Activated CD4-positive, alpha-beta T cell treated with anti-CD3 and anti-CD28 coated beads for 36 hours (primary cell): ENCODE data around the gene RBMS1. TPM values are rescaled to one million over a fixed set of nuclear protein-coding genes. Genes with fewer than 3 reads are reported as not detected.

ENCODE experiments used
- ATAC-seq: fragments of 200-7000 bp; cut with Tn5 transposase; one replicate; pipeline ENCODE4 v1.10.0; 2021; ENCODE audit warnings: mild to moderate bottlenecking, moderate library complexity
- CTCF ChIA-PET: fragments of 350-600 bp; sonication (Branson Sonifier 250); formaldehyde crosslinking; loops from one replicate; lab custom pipeline; 2021; ENCODE audit warnings: antibody characterized with exemption; lab: Charles Lee
- POLR2A ChIA-PET: fragments of 350-600 bp; sonication (Branson Sonifier 250); formaldehyde crosslinking; loops from one replicate; lab custom pipeline; 2021; ENCODE audit warnings: antibody characterized with exemption, inconsistent platforms; lab: Charles Lee
- DNase-seq: peaks from one replicate; pipeline ENCODE4 v3.0.0-alpha.2; 2020
- H3K27ac Mint-ChIP-seq: one replicate; pipeline ENCODE4 v1.8.0; 2021; ENCODE audit warnings: mixed read lengths
- H3K27me3 Mint-ChIP-seq: one replicate; pipeline ENCODE4 v1.8.0; 2021; ENCODE audit warnings: mixed read lengths
- H3K36me3 Mint-ChIP-seq: one replicate; pipeline ENCODE4 v1.8.0; 2021; ENCODE audit warnings: low read depth, mixed read lengths
- H3K4me1 Mint-ChIP-seq: one replicate; pipeline ENCODE4 v1.8.0; 2021; ENCODE audit warnings: mixed read lengths
- H3K4me3 Mint-ChIP-seq: one replicate; pipeline ENCODE4 v1.8.0; 2021; ENCODE audit warnings: mild to moderate bottlenecking, moderate library complexity, mixed read lengths
- H3K9me3 Mint-ChIP-seq: one replicate; pipeline ENCODE4 v1.8.0; 2021; ENCODE audit warnings: low read depth, mixed read lengths
- intact Hi-C, 2 experiments: fragments of 100-400 bp; cut with DNase I in 1 of 2; cut with micrococcal nuclease in 1 of 2; formaldehyde crosslinking; loops; one replicate each; pipeline versions ENCODE4 v1.14.2 to v1.15.1; 2022 to 2024; cut with DNase I, micrococcal nuclease
- total RNA-seq, 2 experiments: library from RNA; stranded (reverse); gene quantifications; one replicate each; pipeline ENCODE4 v1.2.3, GENCODE V29; 2021

The RBMS1 gene
- total RNA-seq, 2 experiments from 2014 or later, result 39.3 to 47.7 TPM

DNA sequence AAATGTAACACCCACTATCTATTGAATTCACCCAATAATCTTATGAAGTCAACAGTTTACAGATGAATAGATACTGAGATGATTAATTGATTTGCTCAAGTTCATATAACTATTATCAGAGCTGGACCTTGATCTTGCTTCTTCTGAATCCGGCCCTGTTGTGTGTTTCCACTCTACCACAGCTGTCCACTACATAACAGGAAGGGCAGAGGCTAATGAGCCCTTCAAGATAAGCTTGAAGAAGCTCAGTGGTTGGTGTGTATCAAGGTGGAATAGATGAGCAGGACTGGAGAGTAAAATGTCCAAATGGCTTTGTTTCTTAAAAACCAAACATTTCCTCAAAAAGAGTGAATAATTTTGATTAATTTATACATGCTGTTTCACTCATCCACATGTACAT is 237.1 kb downstream of the RBMS1 start:
- Mint-ChIP-seq H3K4me3 (no peak overlapping the region), H3K27ac (no peak overlapping the region), H3K9me3 (no peaks in the 10 kb centered on the region), H3K36me3 (no peaks in the 10 kb centered on the region), H3K4me1 (no peaks in the 10 kb centered on the region), H3K27me3 (no peaks in the 10 kb centered on the region)
- no peak for DNase-seq
- POLR2A ChIA-PET, result no interaction called here
- intact Hi-C loops, result no loop called here
- CTCF ChIA-PET, result interaction anchor here (2.3 kb wide), 1 partner anchor 8 kb away, joined by 8 read pairs; no protein-coding TSS in a partner anchor
- ATAC-seq, result no peak

DNA sequence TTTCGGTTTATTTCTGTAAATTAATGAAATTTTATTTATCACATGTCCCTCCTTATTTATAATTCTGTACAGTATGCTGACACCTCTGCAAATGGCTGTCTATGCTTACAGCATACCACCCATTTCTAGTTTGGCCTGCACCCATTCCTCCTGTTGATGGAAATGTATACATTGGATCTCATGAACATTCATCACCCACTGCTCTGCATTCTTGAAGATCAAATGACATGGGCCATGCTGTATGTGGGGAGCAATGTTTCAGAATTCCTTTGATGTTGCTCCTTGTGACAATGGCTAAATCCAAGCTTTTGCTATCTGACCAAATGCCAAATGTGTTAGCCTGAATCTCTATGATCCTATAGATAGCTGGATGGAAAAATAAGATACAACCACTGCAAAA is 238.2 kb downstream of the RBMS1 start:
- Mint-ChIP-seq H3K4me3 (no peak overlapping the region), H3K4me1 (no peaks in the 10 kb centered on the region), H3K36me3 (no peaks in the 10 kb centered on the region), H3K27ac (no peak overlapping the region), H3K27me3 (no peaks in the 10 kb centered on the region), H3K9me3 (no peaks in the 10 kb centered on the region)
- intact Hi-C loops, result no loop called here
- no peak for DNase-seq
- POLR2A ChIA-PET, result interaction anchor here (0.8 kb wide), 1 partner anchor 233 kb away, joined by 3 read pairs; no protein-coding TSS in a partner anchor
- CTCF ChIA-PET, result interaction anchor here (1.0 to 1.6 kb wide), 3 partner anchors 14 to 146 kb away, joined by 3 to 5 read pairs (median 4); no protein-coding TSS in a partner anchor
- ATAC-seq, result no peak

DNA sequence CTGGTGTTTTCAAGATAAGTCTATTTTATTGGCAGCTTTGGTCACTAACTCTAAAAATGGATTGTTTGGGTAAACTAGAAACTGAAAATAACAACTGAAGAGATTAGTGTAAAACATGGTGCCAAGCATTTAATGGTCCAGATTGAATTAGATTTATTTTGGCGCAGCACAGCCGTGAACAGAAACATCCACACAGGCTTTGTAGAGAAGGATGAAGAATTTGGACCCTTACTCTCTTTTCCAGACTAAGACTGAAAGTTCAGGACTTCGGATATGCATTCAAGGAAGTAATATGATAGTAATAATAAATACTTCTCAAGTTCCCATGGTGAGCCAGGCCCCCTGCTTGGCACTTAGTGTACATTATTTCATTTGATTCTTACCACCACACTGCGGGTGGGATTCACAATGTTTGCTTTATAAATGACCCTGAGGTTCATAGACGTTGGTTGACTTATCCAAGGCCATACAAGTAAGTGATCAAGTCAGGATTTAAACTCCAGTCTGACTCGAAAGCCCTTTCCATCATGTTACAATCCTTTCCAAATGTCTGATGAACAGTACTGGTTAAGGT is 239.3 kb downstream of the RBMS1 start:
- ChIA-PET CTCF (interaction anchor here (1.0 to 1.6 kb wide), 2 partner anchors 66 to 145 kb away, joined by 3 to 5 read pairs; no protein-coding TSS in a partner anchor), POLR2A (no interaction called here)
- ATAC-seq (no peak), DNase-seq (no peak)
- Mint-ChIP-seq H3K4me1 (no peaks in the 10 kb centered on the region), H3K9me3 (no peaks in the 10 kb centered on the region), H3K27me3 (no peaks in the 10 kb centered on the region), H3K36me3 (no peaks in the 10 kb centered on the region), H3K4me3 (no peak overlapping the region), H3K27ac (no peak overlapping the region)
- intact Hi-C loops, result loop anchor here in 1 of 2 experiments (5.0 kb wide), 1 partner anchor 808 kb away; no protein-coding TSS in a partner anchor

DNA sequence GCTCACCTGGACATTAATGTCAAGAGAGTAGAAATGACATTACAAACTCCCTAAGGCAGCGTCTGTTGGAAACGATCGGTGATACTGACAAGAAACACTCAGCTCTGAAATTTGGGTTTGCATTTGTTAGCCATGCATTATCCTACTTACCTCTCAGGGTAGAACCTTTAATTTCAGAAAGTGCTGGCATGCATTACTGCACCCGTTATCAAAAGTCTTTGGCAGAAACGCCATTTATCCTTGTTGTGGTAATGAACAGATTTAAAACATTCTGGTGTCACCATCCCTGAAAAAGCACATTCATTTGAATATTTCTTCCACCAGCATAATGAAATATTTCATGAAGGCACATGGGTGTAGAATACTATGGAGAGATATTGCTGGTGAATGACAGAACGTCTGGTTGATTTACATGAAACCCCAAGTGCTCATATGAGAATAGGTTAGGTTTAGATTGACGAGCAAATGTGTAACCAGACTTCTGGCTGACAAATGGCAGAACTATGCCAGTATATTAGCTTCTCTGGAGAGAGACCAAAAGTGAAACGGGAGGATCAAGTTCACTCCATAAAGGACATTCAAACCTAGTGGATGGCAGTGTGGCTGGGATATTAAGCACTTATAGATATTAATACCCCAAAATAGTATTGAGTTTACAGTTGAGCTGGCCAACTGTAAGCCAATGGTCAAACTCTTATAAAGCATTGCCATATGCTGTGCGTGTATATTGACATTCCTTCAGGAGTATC is 240.0 kb downstream of the RBMS1 start:
- POLR2A ChIA-PET, result no interaction called here
- no peaks in the 10 kb centered on the region for H3K9me3 Mint-ChIP-seq

DNA sequence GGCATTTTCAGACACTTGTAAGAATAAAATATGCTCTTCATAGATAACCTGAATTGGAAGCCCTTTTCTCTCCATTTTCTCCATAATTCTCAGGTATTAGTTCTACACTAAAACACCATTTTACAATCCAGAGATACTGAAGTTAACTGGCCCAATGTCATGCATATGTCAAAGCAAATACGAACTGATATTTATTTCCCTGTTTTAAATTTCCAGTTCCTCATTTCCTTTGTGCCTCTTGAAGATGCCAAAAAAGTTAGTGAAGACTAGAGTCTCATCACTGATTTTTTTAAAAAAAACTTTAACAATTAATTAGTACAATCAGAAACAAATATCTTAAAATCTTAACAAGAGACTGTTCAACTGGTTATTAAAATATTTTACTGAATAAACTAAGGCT is 240.7 kb downstream of the RBMS1 start:
- ATAC-seq (no peak), DNase-seq (no peak)
- no peak overlapping the region for H3K27ac Mint-ChIP-seq
- ChIA-PET CTCF (interaction anchor here (0.7 to 2.5 kb wide), 13 partner anchors 8 to 970 kb away, joined by 3 to 14 read pairs (median 4); no protein-coding TSS in a partner anchor), POLR2A (no interaction called here)
- H3K4me1 Mint-ChIP-seq, result no peaks in the 10 kb centered on the region
- no peak overlapping the region for H3K4me3 Mint-ChIP-seq
- H3K27me3 Mint-ChIP-seq, result no peaks in the 10 kb centered on the region
- no peaks in the 10 kb centered on the region for H3K36me3 Mint-ChIP-seq
- intact Hi-C loops, result loop anchor here (1.0 to 5.0 kb wide), 4 partner anchors 666 to 809 kb away; no protein-coding TSS in a partner anchor
- H3K9me3 Mint-ChIP-seq, result no peaks in the 10 kb centered on the region

More for the DNA sequence above, 240.0 kb downstream of the RBMS1 start:
- H3K4me1 Mint-ChIP-seq, result no peaks in the 10 kb centered on the region
- no peak for ATAC-seq
- H3K27ac Mint-ChIP-seq, result no peak overlapping the region
- H3K36me3 Mint-ChIP-seq, result no peaks in the 10 kb centered on the region
- no peak for DNase-seq
- H3K4me3 Mint-ChIP-seq, result no peak overlapping the region
- intact Hi-C loops, result loop anchor here in 1 of 2 experiments (2.0 to 5.0 kb wide), 2 partner anchors 665 to 809 kb away; no protein-coding TSS in a partner anchor
- H3K27me3 Mint-ChIP-seq, result no peaks in the 10 kb centered on the region
- CTCF ChIA-PET, result interaction anchor here (1.6 to 2.4 kb wide), 3 partner anchors 13 to 811 kb away, joined by 4 to 10 read pairs (median 6); no protein-coding TSS in a partner anchor

DNA sequence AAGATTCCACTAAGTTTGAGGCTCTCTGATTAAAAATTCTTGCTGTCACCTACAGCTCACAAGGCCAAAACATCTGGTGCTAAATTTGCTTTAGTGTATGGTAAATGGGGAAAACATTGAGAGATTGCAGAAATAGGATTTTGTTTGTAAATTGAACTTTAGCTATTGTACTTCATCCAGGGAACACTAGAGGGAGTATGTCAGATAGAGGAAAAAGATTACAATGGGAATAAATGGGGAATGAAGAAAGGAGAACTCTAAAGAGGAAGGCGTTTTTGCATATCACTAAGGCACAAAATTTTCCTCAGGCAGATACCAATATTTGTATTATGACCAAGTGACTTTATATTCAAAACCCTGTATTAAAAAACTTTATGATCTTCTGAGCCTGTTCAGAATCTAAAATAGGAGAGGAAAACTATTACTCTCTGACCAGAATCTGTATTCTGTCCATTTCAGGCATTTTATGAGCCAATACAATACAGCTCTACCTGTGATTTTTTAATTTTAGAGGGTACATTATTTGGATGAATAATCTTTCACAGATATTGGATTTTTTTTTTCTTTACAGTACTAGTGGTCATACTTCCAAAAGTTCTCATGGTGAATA is 241.2 kb downstream of the RBMS1 start:
- ChIA-PET CTCF (interaction anchor here (0.6 to 2.5 kb wide), 31 partner anchors 8 to 971 kb away, joined by 3 to 14 read pairs (median 4); no protein-coding TSS in a partner anchor), POLR2A (no interaction called here)
- ATAC-seq, result no peak
- no peak for DNase-seq
- Mint-ChIP-seq H3K27me3 (no peaks in the 10 kb centered on the region), H3K36me3 (no peaks in the 10 kb centered on the region), H3K4me3 (no peak overlapping the region), H3K27ac (no peak overlapping the region), H3K4me1 (no peaks in the 10 kb centered on the region), H3K9me3 (no peaks in the 10 kb centered on the region)
- intact Hi-C loops, result loop anchor here (1.0 to 5.0 kb wide), 4 partner anchors 666 to 810 kb away; no protein-coding TSS in a partner anchor

DNA sequence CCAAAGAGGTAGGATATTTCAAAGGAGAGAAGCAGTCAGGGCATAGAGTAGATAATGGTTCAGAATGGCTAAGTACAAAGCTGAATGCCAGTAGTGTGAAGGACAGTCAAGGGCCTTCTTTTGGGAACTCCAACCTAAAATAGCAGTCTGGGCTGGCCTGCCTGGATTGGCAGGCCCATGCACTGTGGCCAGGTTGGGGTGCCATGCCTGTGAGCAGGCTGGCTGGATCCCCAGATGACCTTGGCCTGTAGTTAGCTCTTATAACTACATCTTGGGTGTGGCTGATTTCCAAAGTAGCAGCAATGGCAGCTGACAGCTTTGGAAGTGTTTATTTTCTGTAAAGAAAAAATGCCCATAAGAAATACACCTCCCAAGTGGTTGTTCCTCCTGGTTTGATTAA is 242.0 kb downstream of the RBMS1 start:
- H3K4me1 Mint-ChIP-seq, result no peaks in the 10 kb centered on the region
- H3K27me3 Mint-ChIP-seq, result no peaks in the 10 kb centered on the region
- CTCF ChIA-PET, result interaction anchor here (0.7 to 2.5 kb wide), 30 partner anchors 7 to 1022 kb away, joined by 3 to 14 read pairs (median 4); no protein-coding TSS in a partner anchor
- H3K27ac Mint-ChIP-seq, result no peak overlapping the region
- DNase-seq (no peak), ATAC-seq (no peak)
- H3K4me3 Mint-ChIP-seq, result no peak overlapping the region
- no peaks in the 10 kb centered on the region for H3K9me3 Mint-ChIP-seq
- intact Hi-C loops, result loop anchor here in 1 of 2 experiments (5.0 kb wide), 1 partner anchor 811 kb away; no protein-coding TSS in a partner anchor
- POLR2A ChIA-PET, result interaction anchor here (0.6 kb wide), 1 partner anchor 116 kb away, joined by 3 read pairs; no protein-coding TSS in a partner anchor
- no peaks in the 10 kb centered on the region for H3K36me3 Mint-ChIP-seq

DNA sequence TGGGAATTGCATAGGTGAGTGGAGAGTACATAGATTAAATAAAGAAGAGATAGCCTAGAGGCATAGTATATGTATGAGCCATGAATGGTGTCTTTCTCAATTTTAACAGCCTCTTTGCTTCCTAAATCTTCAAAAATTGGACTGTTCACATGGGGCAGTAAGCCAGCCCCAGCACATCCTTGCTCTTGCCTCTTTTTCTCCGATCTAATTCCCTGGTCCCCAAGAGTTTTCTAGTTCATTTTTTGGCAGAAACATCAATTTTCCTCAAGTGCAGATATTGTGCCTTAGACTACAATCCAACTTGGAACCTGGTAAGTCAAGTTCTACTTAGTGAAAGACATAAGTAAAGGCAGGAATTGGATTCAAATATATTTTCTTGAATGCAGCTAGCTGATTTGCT is 243.7 kb downstream of the RBMS1 start:
- H3K27me3 Mint-ChIP-seq, result no peaks in the 10 kb centered on the region
- H3K4me3 Mint-ChIP-seq, result no peak overlapping the region
- H3K36me3 Mint-ChIP-seq, result no peaks in the 10 kb centered on the region
- H3K4me1 Mint-ChIP-seq, result no peaks in the 10 kb centered on the region
- ATAC-seq, result no peak
- DNase-seq, result no peak
- POLR2A ChIA-PET, result no interaction called here
- no peaks in the 10 kb centered on the region for H3K9me3 Mint-ChIP-seq
- intact Hi-C loops, result loop anchor here in 1 of 2 experiments (5.0 kb wide), 1 partner anchor 812 kb away; no protein-coding TSS in a partner anchor
- CTCF ChIA-PET, result no interaction called here
- H3K27ac Mint-ChIP-seq, result no peak overlapping the region

DNA sequence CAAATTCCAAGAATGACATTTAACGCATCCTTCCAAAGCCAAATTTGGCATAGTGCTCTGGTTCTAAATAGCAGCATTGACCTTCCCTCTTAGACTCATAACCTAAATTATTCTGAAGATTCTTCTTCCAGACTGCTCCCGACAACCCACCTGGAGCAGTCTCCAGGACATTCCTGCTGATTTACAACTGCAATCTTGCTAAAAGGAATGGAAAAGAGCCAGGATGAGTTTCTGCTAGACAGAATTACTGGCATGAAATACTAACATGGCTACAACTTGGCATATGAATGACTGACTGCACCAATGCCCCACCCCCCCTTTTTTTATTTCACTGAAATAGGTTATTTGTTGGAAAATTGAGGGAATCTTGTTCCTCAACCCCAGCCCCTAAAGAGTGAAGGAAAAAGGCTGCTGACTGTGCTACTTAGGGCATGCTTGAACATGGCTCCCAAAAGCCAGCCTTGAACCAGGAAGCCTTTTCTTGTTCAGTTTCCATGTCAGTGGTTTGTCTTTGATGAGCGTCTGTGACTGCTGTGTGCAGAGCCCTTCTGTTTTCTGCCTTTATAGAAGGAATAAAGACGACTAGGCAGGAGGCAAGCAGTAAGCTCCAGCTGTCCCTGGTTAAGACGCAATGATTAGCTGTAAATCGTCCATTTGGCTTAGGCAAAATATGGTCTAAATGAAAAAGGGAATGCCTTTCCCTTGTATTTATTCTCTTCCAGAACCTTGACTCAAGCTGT is 246.1 kb downstream of the RBMS1 start:
- Mint-ChIP-seq H3K4me3 (no peak overlapping the region), H3K4me1 (no peaks in the 10 kb centered on the region), H3K9me3 (no peaks in the 10 kb centered on the region), H3K27ac (no peak overlapping the region), H3K36me3 (no peaks in the 10 kb centered on the region), H3K27me3 (no peaks in the 10 kb centered on the region)
- ATAC-seq (no peak), DNase-seq (no peak)
- intact Hi-C loops, result loop anchor here in 1 of 2 experiments (1.0 kb wide), 1 partner anchor 13 kb away; no protein-coding TSS in a partner anchor
- ChIA-PET CTCF (interaction anchor here (1.7 to 2.7 kb wide), 2 partner anchors 10 to 37 kb away, joined by 6 to 8 read pairs; no protein-coding TSS in a partner anchor), POLR2A (no interaction called here)

DNA sequence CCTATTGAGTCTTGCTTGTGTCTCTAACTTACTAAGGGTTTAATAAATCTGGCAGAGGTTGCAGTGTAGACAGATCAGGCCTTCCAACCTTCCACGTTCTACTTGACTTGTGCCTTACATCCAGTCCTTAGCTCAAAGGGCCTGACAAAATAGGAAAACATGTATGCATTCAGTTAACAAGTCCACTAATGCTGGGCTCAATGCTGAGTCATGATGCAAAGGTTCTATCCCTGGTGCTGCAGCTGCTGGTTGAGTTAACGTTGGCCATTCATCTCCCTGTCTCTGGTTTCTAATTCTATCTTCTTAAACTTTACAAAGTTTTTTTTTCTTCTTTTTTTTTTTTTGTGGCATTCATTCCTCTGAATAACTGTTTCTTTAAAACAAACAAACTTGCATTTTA is 247.3 kb downstream of the RBMS1 start:
- DNase-seq, result no peak
- no peak for ATAC-seq
- Mint-ChIP-seq H3K36me3 (no peaks in the 10 kb centered on the region), H3K4me1 (no peaks in the 10 kb centered on the region), H3K27me3 (no peaks in the 10 kb centered on the region), H3K4me3 (no peak overlapping the region), H3K27ac (no peak overlapping the region), H3K9me3 (no peaks in the 10 kb centered on the region)
- intact Hi-C loops, result no loop called here
- ChIA-PET POLR2A (no interaction called here), CTCF (interaction anchor here (0.7 to 2.7 kb wide), 3 partner anchors 36 to 82 kb away, joined by 4 to 6 read pairs (median 4); no protein-coding TSS in a partner anchor)
